ENCODE measurements around the gene GLG1.
A peak's percentile ranks its signal among the peaks of the same experiment; 100 is the strongest.

Gene GLG1

GRCh38 chr16:74622005-74622404 lies 15.1 kb upstream of the GLG1 start:
- TF ChIP-seq PAX5 (IDR thresholded peaks at IDR 0.05; ENCODE audit: insufficient read depth, low read length, severe bottlenecking) (no peak), POLR2A (IDR thresholded peaks at IDR 0.05; ENCODE audit: low read depth, low read length) (no peak), SPI1 (IDR thresholded peaks at IDR 0.05; ENCODE audit: low read depth, low read length) (no peak), TAF1 (IDR thresholded peaks at IDR 0.05; ENCODE audit: low read depth, low read length) (no peak), POU2F2 (IDR thresholded peaks at IDR 0.05; ENCODE audit: low read depth, low read length) (no peak), POLR2AphosphoS5 (IDR thresholded peaks at IDR 0.05; ENCODE audit: low read depth, low read length) (no peak)
- DNase-seq (ENCODE audit: insufficient read length, low spot score) (no peak), FAIRE-seq (no peak)

- TF ChIP-seq POLR2AphosphoS5 (IDR thresholded peaks at IDR 0.05; ENCODE audit: low read depth, low read length) (no peak), POU2F2 (IDR thresholded peaks at IDR 0.05; ENCODE audit: low read depth, low read length) (no peak), TAF1 (IDR thresholded peaks at IDR 0.05; ENCODE audit: low read depth, low read length) (no peak), POLR2A (IDR thresholded peaks at IDR 0.05; ENCODE audit: low read depth, low read length) (no peak), PAX5 (IDR thresholded peaks at IDR 0.05; ENCODE audit: insufficient read depth, low read length, severe bottlenecking) (no peak)
- DNase-seq (ENCODE audit: insufficient read length, low spot score) (no peak), FAIRE-seq (no peak)
Observed at GRCh38 chr16:74617206-74617788, 10.4 kb upstream of the GLG1 start.

- no peak for DNase-seq (ENCODE audit: insufficient read length, low spot score)
- TF ChIP-seq POLR2AphosphoS5 (IDR thresholded peaks at IDR 0.05; ENCODE audit: low read depth, low read length) (no peak), POLR2A (IDR thresholded peaks at IDR 0.05; ENCODE audit: low read depth, low read length) (no peak), TAF1 (IDR thresholded peaks at IDR 0.05; ENCODE audit: low read depth, low read length) (no peak), SPI1 (IDR thresholded peaks at IDR 0.05; ENCODE audit: low read depth, low read length) (no peak), PAX5 (IDR thresholded peaks at IDR 0.05; ENCODE audit: insufficient read depth, low read length, severe bottlenecking) (no peak), POU2F2 (IDR thresholded peaks at IDR 0.05; ENCODE audit: low read depth, low read length) (no peak)
- no peak for FAIRE-seq
Observed at GRCh38 chr16:74611721-74612120, 4.8 kb upstream of the GLG1 start.

- no peak for FAIRE-seq
- DNase-seq (ENCODE audit: insufficient read length, low spot score) = no peak
- TF ChIP-seq POLR2AphosphoS5 (IDR thresholded peaks at IDR 0.05; ENCODE audit: low read depth, low read length) (no peak), TAF1 (IDR thresholded peaks at IDR 0.05; ENCODE audit: low read depth, low read length) (no peak), SPI1 (IDR thresholded peaks at IDR 0.05; ENCODE audit: low read depth, low read length) (no peak), POLR2A (IDR thresholded peaks at IDR 0.05; ENCODE audit: low read depth, low read length) (no peak)
Observed at GRCh38 chr16:74608944-74609343, 2.0 kb upstream of the GLG1 start.

GRCh38 chr16:74608381-74608780 lies 1.5 kb upstream of the GLG1 start:
- no peak for DNase-seq (ENCODE audit: insufficient read length, low spot score)
- no peak for FAIRE-seq
- no peak for TF ChIP-seq SPI1 (IDR thresholded peaks at IDR 0.05; ENCODE audit: low read depth, low read length)
- TF ChIP-seq PAX5 (IDR thresholded peaks at IDR 0.05; ENCODE audit: insufficient read depth, low read length, severe bottlenecking) = no peak
- TF ChIP-seq POLR2AphosphoS5 (IDR thresholded peaks at IDR 0.05; ENCODE audit: low read depth, low read length) = no peak
- no peak for TF ChIP-seq POLR2A (IDR thresholded peaks at IDR 0.05; ENCODE audit: low read depth, low read length)
- TF ChIP-seq TAF1 (IDR thresholded peaks at IDR 0.05; ENCODE audit: low read depth, low read length) = no peak
- TF ChIP-seq POU2F2 (IDR thresholded peaks at IDR 0.05; ENCODE audit: low read depth, low read length) = no peak

- no peak for TF ChIP-seq POLR2AphosphoS5 (IDR thresholded peaks at IDR 0.05; ENCODE audit: low read depth, low read length)
- no peak for TF ChIP-seq PAX5 (IDR thresholded peaks at IDR 0.05; ENCODE audit: insufficient read depth, low read length, severe bottlenecking)
- no peak for TF ChIP-seq POU2F2 (IDR thresholded peaks at IDR 0.05; ENCODE audit: low read depth, low read length)
- TF ChIP-seq SPI1 (IDR thresholded peaks at IDR 0.05; ENCODE audit: low read depth, low read length) = no peak
- TF ChIP-seq TAF1 (IDR thresholded peaks at IDR 0.05; ENCODE audit: low read depth, low read length) = no peak
- TF ChIP-seq POLR2A (IDR thresholded peaks at IDR 0.05; ENCODE audit: low read depth, low read length) = no peak
- FAIRE-seq (no peak), DNase-seq (ENCODE audit: insufficient read length, low spot score) (no peak)
Observed at GRCh38 chr16:74607962-74608356, 1.0 kb upstream of the GLG1 start.

- FAIRE-seq = no peak
- TF ChIP-seq PAX5 (IDR thresholded peaks at IDR 0.05; ENCODE audit: insufficient read depth, low read length, severe bottlenecking) = peak; percentile 87
- TF ChIP-seq TAF1 (IDR thresholded peaks at IDR 0.05; ENCODE audit: low read depth, low read length) = no peak
- no peak for DNase-seq (ENCODE audit: insufficient read length, low spot score)
Observed at GRCh38 chr16:74607310-74607961, 522 bp upstream of the GLG1 start.

GRCh38 chr16:74605746-74606520 lies 981 bp downstream of the GLG1 start:
- FAIRE-seq (peak; percentile 5), DNase-seq (ENCODE audit: insufficient read length, low spot score) (no peak)
- TF ChIP-seq SPI1 (IDR thresholded peaks at IDR 0.05; ENCODE audit: low read depth, low read length) = no peak
- TF ChIP-seq TAF1 (IDR thresholded peaks at IDR 0.05; ENCODE audit: low read depth, low read length) = no peak
- no peak for TF ChIP-seq PAX5 (IDR thresholded peaks at IDR 0.05; ENCODE audit: insufficient read depth, low read length, severe bottlenecking)
- no peak for TF ChIP-seq POLR2AphosphoS5 (IDR thresholded peaks at IDR 0.05; ENCODE audit: low read depth, low read length)
- TF ChIP-seq POU2F2 (IDR thresholded peaks at IDR 0.05; ENCODE audit: low read depth, low read length) = no peak
- no peak for TF ChIP-seq POLR2A (IDR thresholded peaks at IDR 0.05; ENCODE audit: low read depth, low read length)

GRCh38 chr16:74605332-74605731 lies 1.6 kb downstream of the GLG1 start:
- TF ChIP-seq POLR2AphosphoS5 (IDR thresholded peaks at IDR 0.05; ENCODE audit: low read depth, low read length) (no peak), PAX5 (IDR thresholded peaks at IDR 0.05; ENCODE audit: insufficient read depth, low read length, severe bottlenecking) (no peak), SPI1 (IDR thresholded peaks at IDR 0.05; ENCODE audit: low read depth, low read length) (no peak), POLR2A (IDR thresholded peaks at IDR 0.05; ENCODE audit: low read depth, low read length) (no peak), POU2F2 (IDR thresholded peaks at IDR 0.05; ENCODE audit: low read depth, low read length) (no peak), TAF1 (IDR thresholded peaks at IDR 0.05; ENCODE audit: low read depth, low read length) (no peak)
- DNase-seq (ENCODE audit: insufficient read length, low spot score) = no peak
- no peak for FAIRE-seq

Data from GM12891 (cell line).